ENCODE data around the gene NAP1L4.

The NAP1L4 gene

DNA sequence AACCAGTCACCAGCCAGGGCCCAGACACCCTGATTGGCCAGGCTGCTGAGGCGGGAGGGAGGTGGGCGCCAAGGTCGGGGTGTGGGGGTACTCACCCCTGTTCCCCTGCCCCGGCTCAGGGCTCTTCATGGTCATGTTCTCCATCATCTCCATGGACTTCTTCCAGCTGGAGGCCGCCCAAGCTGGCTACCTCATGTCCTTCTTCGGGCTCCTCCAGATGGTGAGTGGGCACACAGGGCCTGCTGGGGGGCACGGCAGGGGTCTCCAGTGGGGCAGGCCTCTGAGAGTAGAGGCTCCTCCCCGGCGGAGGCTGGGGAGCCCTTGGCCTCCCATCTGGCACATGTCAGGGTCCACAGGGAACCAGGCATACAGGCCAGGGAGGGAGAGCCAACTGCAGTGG is 72.9 kb downstream of the NAP1L4 start:
- DNase-seq (ENCODE audit: extremely low read depth, insufficient read length), result no peak
- Histone ChIP-seq H3K27me3 (replicated peaks; ENCODE audit: control insufficient read depth, insufficient read depth, low read length) (no peaks in the 10 kb centered on the region), H3K4me3 (replicated peaks; ENCODE audit: low read depth, low read length) (no peak overlapping the region), H3K36me3 (ENCODE audit: control insufficient read depth, insufficient read depth, low read length) (no peaks in the 10 kb centered on the region)
- TF ChIP-seq, protein P1, sequence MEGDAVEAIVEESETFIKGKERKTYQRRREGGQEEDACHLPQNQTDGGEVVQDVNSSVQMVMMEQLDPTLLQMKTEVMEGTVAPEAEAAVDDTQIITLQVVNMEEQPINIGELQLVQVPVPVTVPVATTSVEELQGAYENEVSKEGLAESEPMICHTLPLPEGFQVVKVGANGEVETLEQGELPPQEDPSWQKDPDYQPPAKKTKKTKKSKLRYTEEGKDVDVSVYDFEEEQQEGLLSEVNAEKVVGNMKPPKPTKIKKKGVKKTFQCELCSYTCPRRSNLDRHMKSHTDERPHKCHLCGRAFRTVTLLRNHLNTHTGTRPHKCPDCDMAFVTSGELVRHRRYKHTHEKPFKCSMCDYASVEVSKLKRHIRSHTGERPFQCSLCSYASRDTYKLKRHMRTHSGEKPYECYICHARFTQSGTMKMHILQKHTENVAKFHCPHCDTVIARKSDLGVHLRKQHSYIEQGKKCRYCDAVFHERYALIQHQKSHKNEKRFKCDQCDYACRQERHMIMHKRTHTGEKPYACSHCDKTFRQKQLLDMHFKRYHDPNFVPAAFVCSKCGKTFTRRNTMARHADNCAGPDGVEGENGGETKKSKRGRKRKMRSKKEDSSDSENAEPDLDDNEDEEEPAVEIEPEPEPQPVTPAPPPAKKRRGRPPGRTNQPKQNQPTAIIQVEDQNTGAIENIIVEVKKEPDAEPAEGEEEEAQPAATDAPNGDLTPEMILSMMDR (IDR thresholded peaks at IDR 0.05; ENCODE audit: insufficient read depth, low read length, poor library complexity, severe bottlenecking), result no peak

DNA sequence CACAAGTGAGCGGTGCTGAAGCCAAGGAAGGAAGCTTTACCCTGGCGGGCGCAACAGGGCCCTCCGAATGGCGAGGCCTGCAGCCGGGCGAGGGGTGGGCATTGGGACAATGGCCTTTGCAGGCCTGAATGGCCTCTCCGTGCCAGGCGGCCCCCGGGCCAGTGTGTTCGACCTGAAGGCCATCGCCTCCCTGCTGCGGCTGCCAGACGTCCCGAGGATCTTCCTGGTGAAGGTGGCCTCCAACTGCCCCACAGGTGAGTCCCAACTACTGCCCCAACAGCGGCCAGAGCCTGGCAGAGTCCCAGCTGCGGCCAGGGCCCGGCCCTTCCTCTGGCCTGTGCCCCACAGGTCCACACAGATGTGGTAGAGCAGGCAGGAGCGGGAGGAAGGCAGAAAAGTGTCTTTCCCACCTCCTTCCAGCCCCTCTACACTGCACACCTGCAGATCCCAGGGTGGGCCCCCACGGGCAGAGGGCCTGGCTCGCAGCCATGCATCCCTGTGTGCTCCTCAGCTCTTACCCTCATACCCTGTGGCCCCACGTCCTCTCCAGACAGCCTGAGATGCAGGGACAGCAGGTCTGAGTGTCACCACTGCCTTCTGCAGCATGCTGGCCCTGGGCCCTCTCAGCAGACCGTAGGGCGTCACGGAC is 74.2 kb downstream of the NAP1L4 start:
- TF ChIP-seq, protein P1 (IDR thresholded peaks at IDR 0.05; ENCODE audit: insufficient read depth, low read length, poor library complexity, severe bottlenecking), result no peak
- no peak for DNase-seq (ENCODE audit: extremely low read depth, insufficient read length)
- no peak overlapping the region for H3K4me3 ChIP-seq (replicated peaks; ENCODE audit: low read depth, low read length)
- H3K27me3 ChIP-seq (replicated peaks; ENCODE audit: control insufficient read depth, insufficient read depth, low read length), result no peaks in the 10 kb centered on the region
- no peaks in the 10 kb centered on the region for H3K36me3 ChIP-seq (ENCODE audit: control insufficient read depth, insufficient read depth, low read length)

GRCh38 chr11:2916892-2917645 is 75.1 kb downstream of the NAP1L4 start:
- no peaks in the 10 kb centered on the region for H3K36me3 ChIP-seq (ENCODE audit: control insufficient read depth, insufficient read depth, low read length)
- no peak overlapping the region for H3K4me3 ChIP-seq (replicated peaks; ENCODE audit: low read depth, low read length)
- no peak for DNase-seq (ENCODE audit: extremely low read depth, insufficient read length)
- TF ChIP-seq, protein P1 (IDR thresholded peaks at IDR 0.05; ENCODE audit: insufficient read depth, low read length, poor library complexity, severe bottlenecking), result no peak
- no peaks in the 10 kb centered on the region for H3K27me3 ChIP-seq (replicated peaks; ENCODE audit: control insufficient read depth, insufficient read depth, low read length)

GRCh38 chr11:2916114-2916891 is 75.8 kb downstream of the NAP1L4 start:
- Histone ChIP-seq H3K4me3 (replicated peaks; ENCODE audit: low read depth, low read length) (no peak overlapping the region), H3K36me3 (ENCODE audit: control insufficient read depth, insufficient read depth, low read length) (no peaks in the 10 kb centered on the region), H3K27me3 (replicated peaks; ENCODE audit: control insufficient read depth, insufficient read depth, low read length) (no peaks in the 10 kb centered on the region)
- TF ChIP-seq, protein P1 (IDR thresholded peaks at IDR 0.05; ENCODE audit: insufficient read depth, low read length, poor library complexity, severe bottlenecking), result no peak
- DNase-seq (ENCODE audit: extremely low read depth, insufficient read length), result no peak

DNA sequence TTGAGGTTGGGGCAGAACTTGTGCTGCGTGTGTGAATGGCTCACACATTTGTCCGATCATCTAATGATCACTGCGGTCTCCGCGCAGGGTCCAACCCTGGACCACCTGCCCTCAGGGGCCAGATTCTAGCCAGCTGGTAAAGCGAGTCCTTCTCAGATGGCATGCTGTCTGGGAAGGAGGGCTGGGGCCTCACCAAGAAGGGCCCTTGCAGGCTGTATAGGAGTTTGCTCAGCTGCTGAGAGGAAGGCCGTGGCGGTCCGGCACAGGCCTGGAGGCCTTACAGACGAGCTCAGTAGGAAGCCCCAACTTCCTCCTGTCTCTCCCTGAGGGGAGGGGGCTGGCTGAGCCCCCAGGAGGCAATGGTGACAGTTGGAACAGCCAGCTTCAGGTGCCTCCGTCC is 76.7 kb downstream of the NAP1L4 start:
- TF ChIP-seq, protein P1 (IDR thresholded peaks at IDR 0.05; ENCODE audit: insufficient read depth, low read length, poor library complexity, severe bottlenecking), result no peak
- Histone ChIP-seq H3K36me3 (ENCODE audit: control insufficient read depth, insufficient read depth, low read length) (no peaks in the 10 kb centered on the region), H3K4me3 (replicated peaks; ENCODE audit: low read depth, low read length) (no peak overlapping the region), H3K27me3 (replicated peaks; ENCODE audit: control insufficient read depth, insufficient read depth, low read length) (no peaks in the 10 kb centered on the region)
- DNase-seq (ENCODE audit: extremely low read depth, insufficient read length), result no peak
